Muscle of back (tissue), 11 donors: ENCODE measurements around the gene OBSCN. TPM values are rescaled to one million over a fixed set of nuclear protein-coding genes. Genes with fewer than 3 reads are reported as not detected.

ENCODE experiments used
- DNase-seq, 3 donors: peaks; one replicate each; pipeline versions ENCODE4 v3.0.0 to v3.0.0-alpha.2; 2013
- polyA plus RNA-seq, 10 donors: library from polyadenylated mRNA; unstranded; fragments of 120-200 nt; gene quantifications; one replicate each; pipeline ENCODE4 v1.2.1, GENCODE V29; 2013; ENCODE audit not compliant: insufficient read length in 10 of 10

OBSCN gene
- polyA plus RNA-seq, 10 donors = 179 to 336 (median 279) TPM

DNA sequence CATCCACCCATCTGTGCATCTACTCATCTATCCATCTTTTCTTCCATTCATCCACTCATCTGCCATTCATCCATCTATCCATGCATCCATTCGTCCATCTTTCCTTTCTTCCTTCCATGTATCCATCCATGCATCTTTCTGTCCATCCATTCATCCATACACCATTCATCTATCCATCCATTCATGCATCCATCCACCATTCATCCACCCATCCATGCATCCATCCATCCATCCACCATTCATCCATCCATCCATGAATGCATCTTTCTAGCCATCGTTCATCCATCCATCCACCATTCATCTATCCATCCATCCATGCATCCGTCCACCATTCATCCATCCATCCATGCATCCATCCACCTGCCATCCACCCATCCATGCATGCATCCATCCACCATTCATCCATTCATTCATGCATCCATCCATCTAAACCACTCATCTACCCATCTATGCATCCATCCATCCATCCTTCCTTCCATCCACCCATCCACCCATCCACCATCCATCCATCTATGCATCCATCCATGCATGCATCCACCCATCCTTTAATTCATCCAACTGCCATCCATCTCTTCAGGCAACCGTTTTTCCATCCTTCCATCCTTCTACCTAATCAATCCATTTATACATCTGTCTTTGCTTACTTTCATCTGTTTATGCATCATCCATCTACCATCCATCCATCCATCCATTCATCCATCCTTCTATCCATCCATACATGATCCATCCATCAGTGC lies 111.7 kb downstream of the OBSCN start:
- DNase-seq = no peak

DNA sequence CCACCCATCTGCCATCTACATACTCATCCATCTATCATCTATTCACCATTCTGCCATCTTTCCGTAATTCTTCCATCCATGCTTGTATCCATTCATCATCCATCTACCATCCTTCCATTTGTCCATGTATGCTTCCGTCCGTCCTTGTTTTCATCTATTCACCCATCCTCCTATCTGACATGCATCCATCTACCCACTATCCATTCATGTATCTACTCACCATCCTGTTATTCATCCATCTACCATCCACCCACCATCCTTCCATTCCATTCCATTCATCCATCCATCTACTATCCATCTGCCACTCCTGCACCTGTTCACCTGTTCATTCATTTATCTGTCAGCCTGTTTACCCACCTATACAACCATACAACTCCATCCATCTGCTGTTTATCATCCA lies 112.5 kb downstream of the OBSCN start:
- no peak for DNase-seq

DNA sequence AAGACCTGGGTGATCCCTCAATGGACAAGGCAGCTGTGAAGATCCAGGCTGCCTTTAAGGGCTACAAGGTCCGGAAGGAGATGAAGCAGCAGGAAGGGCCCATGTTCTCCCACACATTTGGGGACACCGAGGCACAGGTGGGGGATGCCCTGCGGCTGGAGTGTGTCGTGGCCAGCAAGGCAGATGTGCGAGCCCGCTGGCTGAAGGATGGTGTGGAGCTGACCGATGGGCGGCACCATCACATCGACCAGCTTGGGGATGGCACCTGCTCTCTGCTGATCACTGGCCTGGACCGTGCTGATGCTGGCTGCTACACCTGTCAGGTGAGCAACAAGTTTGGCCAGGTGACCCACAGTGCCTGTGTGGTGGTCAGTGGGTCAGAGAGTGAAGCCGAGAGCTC lies 113.6 kb downstream of the OBSCN start:
- DNase-seq = no peak

DNA sequence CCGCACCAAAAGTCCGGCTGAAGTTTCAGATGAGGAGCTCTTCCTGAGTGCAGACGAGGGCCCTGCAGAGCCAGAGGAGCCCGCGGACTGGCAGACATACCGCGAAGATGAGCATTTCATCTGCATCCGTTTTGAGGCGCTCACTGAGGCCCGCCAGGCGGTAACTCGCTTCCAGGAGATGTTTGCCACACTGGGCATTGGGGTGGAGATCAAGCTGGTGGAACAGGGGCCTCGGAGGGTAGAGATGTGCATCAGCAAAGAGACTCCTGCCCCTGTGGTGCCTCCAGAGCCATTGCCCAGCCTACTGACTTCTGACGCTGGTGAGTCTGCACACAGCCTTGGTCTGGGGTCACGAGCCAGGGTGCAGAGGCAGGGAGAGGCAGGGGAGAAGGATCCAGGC lies 114.1 kb downstream of the OBSCN start:
- no peak for DNase-seq

DNA sequence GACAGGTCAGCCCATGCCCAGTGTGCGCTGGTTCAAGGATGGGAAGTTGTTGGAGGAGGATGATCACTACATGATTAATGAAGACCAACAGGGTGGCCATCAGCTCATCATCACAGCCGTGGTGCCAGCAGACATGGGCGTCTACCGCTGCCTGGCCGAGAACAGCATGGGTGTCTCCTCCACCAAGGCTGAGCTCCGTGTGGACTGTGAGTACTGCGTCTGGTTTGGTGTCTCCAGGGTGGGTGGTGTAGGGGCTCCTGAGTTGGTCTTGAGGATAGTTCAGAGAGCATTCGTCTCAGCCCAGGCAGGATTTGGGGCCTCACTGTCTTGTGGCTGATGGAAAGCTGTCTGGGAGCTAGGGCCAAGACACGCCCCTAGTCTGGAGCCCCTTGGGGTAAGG lies 115.6 kb downstream of the OBSCN start:
- DNase-seq = no peak

DNA sequence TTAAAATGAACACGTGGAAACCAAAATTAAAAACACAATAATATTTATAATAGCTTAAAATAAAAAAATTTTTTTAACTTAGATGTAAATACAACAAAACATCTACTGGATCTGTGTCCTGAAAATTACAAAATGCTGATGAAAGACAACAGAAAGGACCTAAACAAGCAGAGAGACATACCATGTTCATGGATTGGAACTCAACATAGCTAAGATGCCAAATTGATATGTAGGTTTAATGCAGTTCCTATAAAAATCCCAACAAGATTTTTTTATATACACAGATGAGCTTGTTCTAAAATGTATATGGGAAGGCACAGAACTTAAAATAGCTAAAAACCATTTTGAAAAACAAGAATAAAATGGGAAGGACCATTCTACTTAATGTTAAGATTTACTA lies 117.4 kb downstream of the OBSCN start:
- DNase-seq = no peak

DNA sequence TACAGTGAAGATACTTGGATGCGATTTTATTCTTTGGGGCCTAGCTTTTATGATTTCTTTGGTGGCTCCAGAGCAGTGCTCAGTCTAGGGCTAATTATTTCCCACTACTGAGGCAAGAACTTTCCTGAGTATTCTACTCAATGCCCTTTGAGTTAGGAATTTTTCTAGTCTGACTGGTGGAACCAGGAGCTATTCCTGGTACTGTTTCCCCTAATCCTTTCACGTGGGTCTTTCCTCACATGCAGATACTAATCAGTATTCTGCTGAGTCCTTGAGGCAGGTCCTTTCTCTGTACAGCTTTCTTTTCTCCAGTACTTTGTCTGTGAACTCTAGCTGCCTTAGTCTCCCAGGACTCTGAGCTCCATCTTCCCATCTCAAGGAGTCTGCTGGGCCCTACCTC lies 122.0 kb downstream of the OBSCN start:
- DNase-seq = no peak

DNA sequence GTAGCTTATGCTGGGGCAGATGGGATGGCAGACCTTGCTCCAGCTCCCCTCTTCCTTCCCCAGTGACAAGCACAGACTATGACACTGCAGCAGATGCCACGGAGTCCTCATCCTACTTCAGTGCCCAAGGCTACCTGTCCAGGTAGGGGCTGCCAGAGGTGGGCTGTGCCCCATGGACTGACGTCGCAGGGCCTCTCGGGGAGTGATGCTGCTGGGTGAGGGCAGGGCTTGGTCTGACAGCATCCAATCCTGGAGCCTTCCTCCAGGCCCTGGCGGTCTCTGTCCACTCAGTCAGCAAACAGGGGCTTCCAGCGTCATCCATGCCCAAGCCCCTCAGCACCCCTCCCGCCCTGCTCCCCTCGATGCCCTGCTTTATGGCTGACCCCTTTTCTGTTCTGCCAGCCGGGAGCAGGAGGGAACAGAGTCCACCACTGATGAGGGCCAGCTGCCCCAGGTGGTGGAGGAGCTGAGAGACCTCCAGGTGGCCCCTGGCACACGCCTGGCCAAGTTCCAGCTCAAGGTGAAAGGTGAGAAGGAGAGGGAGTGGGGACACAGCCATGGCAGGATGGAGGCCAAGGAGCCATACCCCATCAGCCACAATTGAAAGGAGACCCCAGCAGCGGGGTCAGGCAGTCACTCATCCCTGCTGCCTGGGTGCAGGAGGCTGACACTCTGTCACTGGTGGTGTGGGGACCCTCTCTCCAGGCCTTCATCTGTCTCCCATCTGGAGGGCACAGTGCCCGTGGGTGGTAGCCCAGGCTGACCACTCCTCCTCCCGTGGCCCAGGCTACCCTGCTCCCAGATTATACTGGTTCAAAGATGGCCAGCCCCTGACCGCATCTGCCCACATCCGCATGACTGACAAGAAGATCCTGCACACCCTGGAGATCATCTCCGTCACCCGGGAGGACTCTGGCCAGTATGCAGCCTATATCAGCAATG lies 125.2 kb downstream of the OBSCN start:
- no peak for DNase-seq

DNA sequence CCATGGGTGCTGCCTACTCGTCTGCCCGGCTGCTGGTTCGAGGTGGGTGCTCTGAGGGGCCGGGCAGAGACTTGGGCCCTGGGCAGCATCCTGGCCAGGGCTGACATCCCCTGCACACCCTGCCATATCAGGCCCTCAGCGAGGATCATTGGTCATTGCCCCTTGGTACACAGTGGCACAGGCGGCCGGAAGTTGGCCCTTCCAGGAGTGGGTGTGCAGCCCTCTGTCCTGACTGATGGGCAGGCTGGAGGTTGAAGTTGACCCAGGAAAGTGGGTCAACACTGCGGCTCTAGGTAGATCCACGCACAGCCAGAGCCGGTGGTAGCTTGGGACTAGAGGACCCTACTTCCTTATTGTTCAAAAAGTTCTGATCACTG lies 125.9 kb downstream of the OBSCN start:
- no peak for DNase-seq

DNA sequence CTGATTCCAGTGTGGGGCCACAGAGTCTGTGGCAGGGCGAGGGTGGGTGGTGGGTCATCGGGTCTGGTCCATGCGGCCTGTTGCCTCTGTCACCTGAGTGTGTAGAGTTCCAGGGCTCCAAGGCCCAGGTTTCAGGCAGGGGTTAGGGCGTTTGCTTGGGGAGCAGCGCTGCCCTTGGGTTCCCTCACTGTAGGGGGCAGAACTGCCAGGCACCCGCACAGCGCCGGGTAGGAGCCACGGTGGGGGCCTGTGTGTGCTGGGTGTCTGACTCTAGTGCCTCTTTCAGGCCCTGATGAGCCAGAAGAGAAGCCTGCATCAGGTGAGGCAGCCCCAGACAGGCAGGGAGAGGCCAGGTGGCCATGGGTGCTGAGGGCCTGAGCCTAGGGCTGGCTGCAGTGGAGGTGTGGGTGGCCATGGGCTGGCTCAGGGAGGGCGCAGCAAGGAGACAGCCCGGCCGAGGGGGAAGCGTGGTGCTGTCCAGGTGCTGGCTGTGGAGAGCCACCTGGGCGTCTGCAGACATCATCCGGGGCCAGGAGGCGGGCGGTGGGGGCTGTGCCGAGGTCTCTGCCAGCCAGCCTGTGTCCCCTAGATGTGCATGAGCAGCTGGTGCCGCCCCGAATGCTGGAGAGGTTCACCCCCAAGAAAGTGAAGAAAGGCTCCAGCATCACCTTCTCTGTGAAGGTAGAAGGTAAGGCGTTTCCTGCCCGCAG lies 126.5 kb downstream of the OBSCN start:
- no peak for DNase-seq

DNA sequence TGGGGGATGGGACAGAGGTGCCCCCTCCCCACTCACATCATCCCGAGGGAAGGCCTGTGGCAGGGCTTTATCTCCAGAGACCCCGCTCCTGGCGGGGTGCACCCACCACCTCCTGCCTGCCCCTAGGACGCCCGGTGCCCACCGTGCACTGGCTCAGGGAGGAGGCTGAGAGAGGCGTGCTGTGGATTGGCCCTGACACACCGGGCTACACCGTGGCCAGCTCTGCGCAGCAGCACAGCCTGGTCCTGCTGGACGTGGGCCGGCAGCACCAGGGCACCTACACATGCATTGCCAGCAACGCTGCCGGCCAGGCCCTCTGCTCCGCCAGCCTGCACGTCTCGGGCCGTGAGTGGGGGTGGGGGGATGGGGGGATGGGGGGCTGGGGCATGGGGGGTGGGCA lies 127.1 kb downstream of the OBSCN start:
- DNase-seq = no peak

DNA sequence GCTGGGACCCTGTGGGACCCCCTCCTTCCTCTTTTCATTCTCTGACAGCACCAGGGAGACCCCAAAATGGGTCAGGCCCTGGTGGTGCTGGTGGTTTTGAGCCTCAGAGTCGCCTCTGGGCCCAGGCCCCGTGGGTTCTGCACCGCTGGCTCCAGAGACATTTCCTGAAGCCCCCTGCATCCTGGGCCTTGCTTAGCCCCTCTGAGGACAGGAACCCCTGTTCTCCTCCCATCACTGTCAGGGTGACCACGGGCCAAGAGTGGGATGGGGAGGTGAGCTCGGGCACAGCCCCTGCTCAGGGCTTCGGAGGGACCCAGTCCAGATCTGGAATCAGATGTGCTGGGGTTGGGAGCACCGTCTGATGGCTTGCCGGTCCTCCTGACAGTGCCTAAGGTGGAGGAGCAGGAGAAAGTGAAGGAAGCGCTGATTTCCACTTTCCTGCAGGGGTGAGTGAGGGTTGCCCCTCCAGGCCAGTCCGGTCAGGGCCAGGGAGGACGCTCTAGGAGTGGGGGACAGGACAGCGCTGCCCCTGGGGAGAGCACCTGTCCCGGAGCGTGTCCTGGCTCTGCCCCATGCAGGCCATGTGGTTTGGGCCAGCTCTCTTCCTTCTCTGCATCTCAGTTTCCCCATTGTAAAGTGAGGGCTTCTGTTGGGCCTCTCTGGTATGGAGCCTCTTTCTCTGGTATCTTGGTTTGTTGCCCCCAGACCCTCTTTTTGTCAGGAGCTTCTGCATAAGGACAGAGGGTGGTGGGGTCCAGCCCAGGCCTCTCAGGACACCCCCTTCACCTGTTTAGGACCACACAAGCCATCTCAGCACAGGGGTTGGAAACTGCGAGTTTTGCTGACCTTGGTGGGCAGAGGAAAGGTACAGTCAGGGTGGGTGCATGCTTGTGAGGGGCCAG lies 127.8 kb downstream of the OBSCN start:
- no peak for DNase-seq

DNA sequence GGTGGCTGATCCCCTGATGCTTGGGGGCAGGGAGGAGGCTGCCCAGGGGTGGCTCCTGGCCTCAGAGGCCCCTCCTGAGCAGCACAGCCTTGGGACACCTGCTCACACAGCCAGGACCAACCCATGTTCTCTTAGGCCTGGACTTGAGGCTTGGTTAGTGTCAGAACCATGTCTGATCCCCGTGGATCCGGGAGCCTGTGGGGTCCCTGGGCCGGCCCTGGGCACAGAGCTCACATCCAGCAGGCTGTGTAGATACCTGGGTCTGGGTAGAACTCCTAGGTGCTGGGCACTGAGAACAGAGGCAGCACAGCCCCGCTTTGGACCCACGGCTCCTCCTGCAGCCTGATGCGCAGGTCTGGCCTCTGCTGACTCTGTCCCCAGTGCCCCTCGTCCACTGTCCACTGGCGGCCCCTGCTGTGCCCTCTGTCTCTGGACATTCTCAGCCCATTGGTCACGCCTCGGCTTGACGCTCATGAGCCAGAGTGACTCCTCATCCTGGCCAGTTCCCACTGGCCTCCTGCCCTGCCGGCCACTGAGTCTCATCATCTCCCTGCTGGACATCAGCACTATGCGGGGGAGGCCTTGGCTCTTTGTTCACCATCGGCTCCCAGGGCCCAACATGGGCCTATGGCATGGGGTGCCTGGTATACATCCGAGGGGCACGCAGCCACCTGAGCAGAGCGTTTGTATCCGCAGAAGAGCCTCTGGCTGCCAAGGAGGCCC lies 128.6 kb downstream of the OBSCN start:
- no peak for DNase-seq

DNA sequence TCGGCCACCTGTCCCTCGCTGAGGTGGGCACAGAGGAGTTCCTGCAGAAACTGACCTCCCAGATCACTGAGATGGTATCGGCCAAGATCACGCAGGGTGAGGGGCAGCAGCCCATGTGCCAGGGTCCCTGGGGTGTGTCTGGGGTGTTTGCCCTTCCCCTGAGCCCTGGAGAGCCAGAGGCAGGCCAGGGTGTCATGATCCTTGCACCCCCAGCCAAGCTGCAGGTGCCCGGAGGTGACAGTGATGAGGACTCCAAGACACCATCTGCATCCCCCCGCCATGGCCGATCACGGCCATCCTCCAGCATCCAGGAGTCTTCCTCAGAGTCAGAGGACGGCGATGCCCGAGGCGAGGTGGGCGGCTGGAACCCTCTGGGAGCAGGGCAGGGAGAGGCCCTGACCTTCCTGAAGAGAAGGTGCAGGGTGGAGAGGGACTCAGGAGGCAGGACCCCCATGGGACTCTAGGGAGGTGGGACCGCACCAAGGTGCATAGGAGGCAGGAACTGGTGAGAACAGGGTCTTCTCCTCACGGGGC lies 129.3 kb downstream of the OBSCN start:
- DNase-seq = no peak

DNA sequence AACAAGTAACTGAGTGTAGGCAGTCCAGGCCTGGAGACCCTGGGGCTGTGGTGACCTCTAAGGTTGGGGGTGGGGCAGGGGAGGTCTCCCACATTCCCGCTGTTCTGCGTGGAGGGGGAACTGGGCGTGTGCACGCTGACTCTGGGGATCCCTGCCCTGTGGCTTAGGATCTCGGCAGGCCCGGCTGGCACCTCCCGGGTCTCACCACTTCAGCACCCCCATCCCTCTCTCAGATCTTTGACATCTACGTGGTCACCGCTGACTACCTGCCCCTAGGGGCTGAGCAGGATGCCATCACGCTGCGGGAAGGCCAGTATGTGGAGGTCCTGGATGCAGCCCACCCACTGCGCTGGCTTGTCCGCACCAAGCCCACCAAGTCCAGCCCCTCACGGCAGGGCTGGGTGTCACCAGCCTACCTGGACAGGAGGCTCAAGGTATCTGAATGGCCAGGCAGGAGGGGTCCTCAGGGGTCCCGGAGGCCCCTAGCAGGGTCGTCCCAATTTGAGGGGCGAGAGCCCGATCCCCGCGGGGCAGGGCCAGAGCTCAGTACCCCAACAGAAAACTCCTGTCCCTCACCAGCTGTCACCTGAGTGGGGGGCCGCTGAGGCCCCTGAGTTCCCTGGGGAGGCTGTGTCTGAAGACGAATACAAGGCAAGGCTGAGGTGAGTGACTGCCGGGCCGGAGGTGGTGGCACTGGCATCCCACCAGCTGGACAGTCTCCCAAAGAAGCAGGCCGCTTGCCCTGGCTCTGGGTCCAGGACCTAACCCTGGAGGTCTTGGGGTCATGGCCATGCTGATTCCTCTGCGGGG lies 130.1 kb downstream of the OBSCN start:
- no peak for DNase-seq

DNA sequence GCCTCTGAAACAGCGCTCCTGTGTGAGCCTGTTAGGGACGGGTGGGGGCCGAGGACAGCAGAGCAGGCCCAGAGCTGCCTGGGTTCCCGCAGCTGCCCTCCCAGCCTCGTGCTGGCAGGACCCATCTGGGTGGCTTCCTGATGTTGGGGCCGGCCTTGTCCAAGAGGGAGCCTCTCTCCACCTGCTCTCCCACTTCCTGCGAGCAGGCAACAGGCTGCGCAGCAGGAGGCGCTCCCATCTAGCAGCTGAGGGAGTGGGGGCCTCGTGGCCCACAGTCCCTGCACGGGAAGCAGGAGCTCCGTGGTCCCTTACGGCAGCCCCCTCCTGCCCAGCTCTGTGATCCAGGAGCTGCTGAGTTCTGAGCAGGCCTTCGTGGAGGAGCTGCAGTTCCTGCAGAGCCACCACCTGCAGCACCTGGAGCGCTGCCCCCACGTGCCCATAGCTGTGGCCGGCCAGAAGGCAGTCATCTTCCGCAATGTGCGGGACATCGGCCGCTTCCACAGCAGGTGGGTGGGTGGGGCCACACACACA lies 130.7 kb downstream of the OBSCN start:
- no peak for DNase-seq

DNA sequence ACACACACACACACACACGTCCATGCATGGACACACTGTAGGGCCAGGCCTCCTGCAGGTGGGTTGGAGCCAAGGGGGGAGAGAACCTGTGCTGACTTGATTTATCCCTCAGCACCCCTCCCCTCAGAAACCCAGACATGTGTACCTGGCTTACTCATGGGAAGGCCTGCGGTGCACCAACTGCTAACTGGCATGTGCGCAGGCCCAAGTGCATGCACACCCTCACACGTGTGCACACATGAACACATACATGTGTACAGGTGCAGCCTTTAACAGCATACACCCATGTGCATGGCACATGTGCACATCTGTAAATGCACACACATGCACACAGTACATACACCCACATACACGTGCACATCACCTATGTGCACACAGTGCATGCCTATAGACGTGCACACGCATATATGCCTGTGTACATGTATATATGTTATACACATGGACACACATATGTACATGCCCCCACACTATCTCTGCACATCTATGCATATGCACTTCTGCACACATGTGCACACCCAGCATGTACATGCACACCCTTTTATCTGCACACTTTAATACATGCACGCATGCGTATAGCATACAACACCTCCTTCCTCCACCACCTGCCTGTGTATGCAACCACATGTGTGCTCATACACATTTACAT lies 131.3 kb downstream of the OBSCN start:
- DNase-seq = no peak

DNA sequence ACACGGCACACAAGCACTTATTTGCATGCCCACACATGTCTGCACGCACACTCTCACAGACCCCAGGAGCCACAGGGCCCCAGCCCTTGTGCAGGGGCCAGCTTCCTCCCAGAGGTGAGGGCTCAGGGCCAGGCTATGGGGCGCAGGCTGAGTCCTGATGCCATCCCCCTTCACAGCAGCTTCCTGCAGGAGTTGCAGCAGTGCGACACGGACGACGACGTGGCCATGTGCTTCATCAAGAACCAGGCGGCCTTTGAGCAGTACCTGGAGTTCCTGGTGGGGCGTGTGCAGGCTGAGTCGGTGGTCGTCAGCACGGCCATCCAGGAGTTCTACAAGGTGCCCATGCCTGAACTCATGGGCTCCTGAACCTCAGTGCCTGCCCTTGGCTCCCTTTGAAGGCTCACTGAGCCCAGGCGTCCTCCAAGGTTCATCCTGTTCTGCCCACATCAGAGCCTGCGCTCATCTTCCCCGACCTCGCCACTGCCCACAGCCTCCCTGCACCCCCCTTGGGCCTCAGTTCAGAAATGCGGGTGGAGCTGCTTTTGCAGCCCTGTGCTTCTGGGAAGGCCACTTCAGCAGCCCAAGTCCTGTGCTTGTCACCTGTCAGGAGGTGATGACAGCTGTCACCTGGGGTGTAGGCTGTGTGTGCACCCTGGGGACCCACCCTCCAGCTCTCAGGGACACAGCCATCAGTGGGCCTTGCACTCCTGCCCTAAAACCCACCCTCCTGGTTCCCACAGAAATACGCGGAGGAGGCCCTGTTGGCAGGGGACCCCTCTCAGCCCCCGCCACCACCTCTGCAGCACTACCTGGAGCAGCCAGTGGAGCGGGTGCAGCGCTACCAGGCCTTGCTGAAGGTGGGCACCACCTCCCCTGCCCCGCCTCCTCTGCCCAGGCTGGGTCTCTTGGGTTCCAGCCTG lies 132.2 kb downstream of the OBSCN start:
- no peak for DNase-seq
